ENCODE measurements around the gene NPNT. TPM values are rescaled to one million over a fixed set of nuclear protein-coding genes. Genes with fewer than 3 reads are reported as not detected.
"Not testable (repeated sequence)": the region's sequence is repeated elsewhere in the genome, so short reads cannot be mapped to it uniquely, and the experiment has no call there.

Gene NPNT, protein sequence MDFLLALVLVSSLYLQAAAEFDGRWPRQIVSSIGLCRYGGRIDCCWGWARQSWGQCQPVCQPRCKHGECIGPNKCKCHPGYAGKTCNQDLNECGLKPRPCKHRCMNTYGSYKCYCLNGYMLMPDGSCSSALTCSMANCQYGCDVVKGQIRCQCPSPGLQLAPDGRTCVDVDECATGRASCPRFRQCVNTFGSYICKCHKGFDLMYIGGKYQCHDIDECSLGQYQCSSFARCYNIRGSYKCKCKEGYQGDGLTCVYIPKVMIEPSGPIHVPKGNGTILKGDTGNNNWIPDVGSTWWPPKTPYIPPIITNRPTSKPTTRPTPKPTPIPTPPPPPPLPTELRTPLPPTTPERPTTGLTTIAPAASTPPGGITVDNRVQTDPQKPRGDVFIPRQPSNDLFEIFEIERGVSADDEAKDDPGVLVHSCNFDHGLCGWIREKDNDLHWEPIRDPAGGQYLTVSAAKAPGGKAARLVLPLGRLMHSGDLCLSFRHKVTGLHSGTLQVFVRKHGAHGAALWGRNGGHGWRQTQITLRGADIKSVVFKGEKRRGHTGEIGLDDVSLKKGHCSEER
- total RNA-seq (10 to 100 TPM in 1 of 10 donors, 1 to 10 TPM in 9; 1.7 to 10.0 (median 3.8) TPM), polyA plus RNA-seq (10 to 100 TPM in 1 of 2 donors, 1 to 10 TPM in 1; 5.9 to 32.6 TPM)
- long read RNA-seq, donor 1, full-length matches to known transcripts, result 6 of 8 reads
- long read RNA-seq, donor 1, partial matches to known transcripts, result 1 of 8 reads
- long read RNA-seq, donor 1, other reads (novel, unspliced or antisense), result 1 of 8 reads
- long read RNA-seq, donor 2, full-length matches to known transcripts, result 5 of 6 reads
- long read RNA-seq, donor 2, partial matches to known transcripts, result 0 of 6 reads
- long read RNA-seq, donor 2, other reads (novel, unspliced or antisense), result 1 of 6 reads
- long read RNA-seq, donor 3, full-length matches to known transcripts, result 6 of 10 reads
- long read RNA-seq, donor 3, partial matches to known transcripts, result 2 of 10 reads
- long read RNA-seq, donor 3, other reads (novel, unspliced or antisense), result 2 of 10 reads

DNA sequence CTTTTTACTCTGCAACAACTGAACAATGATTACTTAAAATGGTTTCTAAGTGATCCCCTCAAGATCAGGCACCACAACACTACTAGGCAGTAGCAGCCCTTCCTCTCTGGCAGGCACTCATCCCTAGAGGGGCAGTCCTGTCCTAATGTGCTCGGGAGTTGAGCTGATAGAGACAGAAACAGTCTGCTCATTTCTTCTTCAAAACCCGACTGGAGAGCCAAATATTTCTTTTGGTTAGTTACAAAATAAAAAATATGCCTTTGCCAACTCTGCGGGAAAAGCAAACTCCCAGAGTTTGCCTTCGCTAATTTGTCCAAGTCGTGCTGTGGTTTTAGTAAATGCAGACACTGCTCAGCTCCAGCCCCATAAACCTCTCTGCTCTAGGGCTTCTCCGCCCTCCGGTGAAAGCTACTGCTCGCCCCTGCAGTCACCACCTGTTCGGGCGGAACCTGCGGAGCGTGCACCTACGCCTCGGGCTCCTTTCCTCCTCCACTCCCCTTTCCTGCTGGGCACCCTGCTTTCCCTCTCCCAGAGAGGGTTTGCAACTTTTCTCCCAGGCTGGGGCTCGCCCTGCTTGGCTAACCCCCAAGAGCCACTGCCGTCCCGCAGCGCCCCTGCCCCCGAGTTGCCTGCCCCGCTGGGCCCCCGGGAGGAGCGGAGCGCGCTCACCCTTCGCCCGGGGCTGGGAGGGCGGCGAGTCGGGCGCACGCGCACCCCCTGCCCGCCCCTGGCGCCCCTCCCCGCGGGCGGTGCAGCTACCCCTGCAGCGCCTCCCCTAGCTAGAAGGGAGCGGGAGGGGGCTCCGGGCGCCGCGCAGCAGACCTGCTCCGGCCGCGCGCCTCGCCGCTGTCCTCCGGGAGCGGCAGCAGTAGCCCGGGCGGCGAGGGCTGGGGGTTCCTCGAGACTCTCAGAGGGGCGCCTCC is at the start of gene NPNT:
NPNT (plus strand) TSS at position 812 of the 923 bp plus-strand sequence. CDS start 182 bp downstream, outside the sequence.
- no peak within 1 kb of the TSS for H3K27ac ChIP-seq
- ATAC-seq (peak; percentile 40 to 85 (median 62)), DNase-seq (peak in 1 of 2 donors; percentile 13)
- H3K27me3 ChIP-seq, result peaks cover 0 to 73% (median 29%) of the 10 kb centered on the region in 7 donors
- H3K4me1 ChIP-seq, result peaks cover 0 to 21% (median 8%) of the 10 kb centered on the region in 9 donors
- H3K9me3 ChIP-seq, result no peaks in the 10 kb centered on the region
- intact Hi-C loops (cut with DNase I), result no loop called here
- no peaks in the 10 kb centered on the region for H3K36me3 ChIP-seq
- 1 to 3% methylated on average over 52 to 56 of the region's 56 CpGs for WGBS, 2 donors
- peak within 1 kb of the TSS; percentile 39 to 61 (median 56) for H3K4me3 ChIP-seq
- no peak for TF ChIP-seq CTCF (IDR thresholded peaks at IDR 0.05)

- ATAC-seq, result no peak
- TF ChIP-seq CTCF (IDR thresholded peaks at IDR 0.05), result no peak
- intact Hi-C loops (cut with DNase I), result no loop called here
- no peak for DNase-seq
- Histone ChIP-seq H3K36me3 (peaks cover 0 to 17% (median 0%) of the 10 kb centered on the region in 9 donors), H3K9me3 (no peaks in the 10 kb centered on the region), H3K4me1 (no peaks in the 10 kb centered on the region), H3K4me3 (no peak overlapping the region), H3K27me3 (no peaks in the 10 kb centered on the region), H3K27ac (no peak overlapping the region)
- 65 to 70% methylated on average over 3 of the region's 3 CpGs for WGBS, 2 donors
These were observed 49.7 kb upstream of the NPNT start for GRCh38 chr4:105845559-105845958.

GRCh38 chr4:105848359-105848758 is 46.9 kb upstream of the NPNT start:
- not testable (repeated sequence) for ATAC-seq, H3K27me3 ChIP-seq
- WGBS, 2 donors, result 66 to 84% methylated on average over 6 of the region's 6 CpGs

GRCh38 chr4:105851196-105851595 is 44.1 kb upstream of the NPNT start:
- no peak for TF ChIP-seq CTCF (IDR thresholded peaks at IDR 0.05)
- Histone ChIP-seq H3K27me3 (no peaks in the 10 kb centered on the region), H3K4me1 (no peaks in the 10 kb centered on the region), H3K9me3 (peaks cover 0 to 38% (median 8%) of the 10 kb centered on the region in 11 donors), H3K36me3 (peaks cover 0 to under 1% (median 0%) of the 10 kb centered on the region in 9 donors), H3K4me3 (no peak overlapping the region), H3K27ac (no peak overlapping the region)
- ATAC-seq (no peak), DNase-seq (no peak)
- intact Hi-C loops (cut with DNase I), result no loop called here
- 97 to 98% methylated on average over 3 of the region's 3 CpGs for WGBS, 2 donors

More at GRCh38 chr4:105848359-105848758, 46.9 kb upstream of the NPNT start:
- H3K27ac ChIP-seq, DNase-seq, H3K4me3 ChIP-seq, H3K4me1 ChIP-seq: not testable (repeated sequence)
- Histone ChIP-seq H3K9me3 (peaks cover 0 to 12% (median 0%) of the 10 kb centered on the region in 11 donors), H3K36me3 (peaks cover 0 to 11% (median 0%) of the 10 kb centered on the region in 9 donors)
- intact Hi-C loops (cut with DNase I), result loop anchor here in 1 of 10 donors (1.0 kb wide), 1 partner anchor 42 kb away; no protein-coding TSS in a partner anchor

GRCh38 chr4:105852230-105852629 is 43.0 kb upstream of the NPNT start:
- H3K4me1 ChIP-seq; H3K27me3 ChIP-seq; H3K36me3 ChIP-seq; ATAC-seq; DNase-seq; H3K4me3 ChIP-seq; H3K27ac ChIP-seq; intact Hi-C loops (cut with DNase I): not testable (repeated sequence)
- H3K9me3 ChIP-seq, result peaks cover 0 to 45% (median 8%) of the 10 kb centered on the region in 11 donors
- 98 to 100% methylated on average over 2 of the region's 2 CpGs for WGBS, 2 donors
